Suprapubic skin (tissue), 4 donors: ENCODE data around the gene PPP1R18. TPM values are rescaled to one million over a fixed set of nuclear protein-coding genes. Genes with fewer than 3 reads are reported as not detected.
"Not testable (repeated sequence)": the region's sequence is repeated elsewhere in the genome, so short reads cannot be mapped to it uniquely, and the experiment has no call there.

Experiments
- DNase-seq, 2 donors: peaks; one replicate each; pipeline ENCODE4 v3.0.0-alpha.2; 2019; ENCODE audit warnings: low spot score in 2 of 2
- H3K27ac ChIP-seq: fragments of 200-600 bp; sonication (generic); one replicate; pipeline ENCODE4 v1.5.1; 2019
- H3K27me3 ChIP-seq: fragments of 200-600 bp; sonication (generic); one replicate; pipeline ENCODE4 v1.5.1; 2019
- H3K36me3 ChIP-seq: fragments of 200-600 bp; sonication (generic); one replicate; pipeline ENCODE4 v1.5.1; 2019
- H3K4me1 ChIP-seq: fragments of 200-600 bp; sonication (generic); one replicate; pipeline ENCODE4 v1.5.1; 2019
- H3K4me3 ChIP-seq: fragments of 200-600 bp; sonication (generic); one replicate; pipeline ENCODE4 v1.5.1; 2019; ENCODE audit warnings: mild to moderate bottlenecking
- H3K9me3 ChIP-seq: fragments of 200-600 bp; sonication (generic); one replicate; pipeline ENCODE4 v1.5.1; 2019
- EP300 ChIP-seq: sonication (generic); formaldehyde crosslinking; IDR thresholded peaks from one replicate; pipeline ENCODE4 v1.6.1; 2017; ENCODE audit warnings: antibody characterized with exemption
- POLR2A ChIP-seq, 2 donors: fragments of 450-650 bp; IDR thresholded peaks; one replicate each; pipeline ENCODE4 v1.6.1; 2017; ENCODE audit warnings: antibody characterized with exemption in 2 of 2, mild to moderate bottlenecking in 2 of 2, moderate library complexity in 2 of 2
- POLR2AphosphoS5 ChIP-seq, 3 donors: sonication (generic); formaldehyde crosslinking; IDR thresholded peaks; one replicate each; pipeline ENCODE4 v1.6.1; 2017; ENCODE audit warnings: antibody characterized with exemption in 3 of 3
- WGBS: methylation state at CpG from one replicate; pipeline ENCODE4 v1.1.5; 2018; 5-methylcytosine and 5-hydroxymethylcytosine counted together
- total RNA-seq, 4 donors: library from RNA; depleted of rRNA; stranded (reverse); fragments of >200 nt; gene quantifications; one replicate each; pipeline ENCODE4 v1.1.0, GENCODE V29; 2016
- TF ChIP-seq, protein P1 (sequence below), 2 donors: fragments of 200-600 bp in 1 of 2; fragments of 450-650 bp in 1 of 2; sonication (generic) in 1 of 2; IDR thresholded peaks; one replicate each; pipeline ENCODE4 v1.5.1; 2016 to 2019; ENCODE audit warnings: antibody characterized with exemption in 2 of 2, mild to moderate bottlenecking in 1 of 2, moderate library complexity in 1 of 2

Gene PPP1R18
- total RNA-seq, 4 donors from 2014 or later, result 25.2 to 31.0 (median 29.2) TPM

DNA sequence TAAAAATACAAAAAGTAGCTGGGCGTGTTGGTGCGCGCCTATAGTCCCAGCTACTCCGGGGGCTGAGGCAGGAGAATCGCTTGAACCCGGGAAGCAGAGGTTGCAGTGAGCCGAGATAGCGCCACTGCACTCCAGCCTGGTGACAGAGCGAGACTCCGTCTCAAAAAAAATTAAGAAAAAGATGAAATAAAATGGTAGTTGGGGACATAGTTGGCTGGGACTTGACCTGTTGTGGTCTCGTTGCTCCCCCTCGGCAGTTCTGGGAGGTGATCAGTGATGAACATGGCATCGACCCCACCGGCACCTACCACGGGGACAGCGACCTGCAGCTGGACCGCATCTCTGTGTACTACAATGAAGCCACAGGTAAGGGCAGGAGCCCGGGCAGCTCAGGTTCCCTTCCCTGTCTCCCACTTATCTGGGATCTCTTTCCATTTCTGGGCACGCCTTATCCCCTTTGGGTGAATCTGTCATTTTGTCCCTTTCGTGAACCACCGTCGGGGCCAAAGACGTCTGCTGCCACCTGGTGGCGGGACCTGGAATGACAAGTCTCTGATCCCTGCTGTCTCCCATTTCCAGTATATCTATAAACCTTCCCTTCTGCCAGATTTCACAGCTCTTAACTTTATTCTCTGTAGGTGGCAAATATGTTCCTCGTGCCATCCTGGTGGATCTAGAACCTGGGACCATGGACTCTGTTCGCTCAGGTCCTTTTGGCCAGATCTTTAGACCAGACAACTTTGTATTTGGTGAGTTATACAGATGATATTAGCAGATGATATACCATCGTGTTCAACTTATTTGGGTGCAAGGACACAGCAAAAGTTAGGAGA is 36.1 kb upstream of the PPP1R18 start:
- WGBS, result 6% methylated on average over 27 of the region's 27 CpGs
- H3K4me1 ChIP-seq, result peaks cover 68% of the 10 kb centered on the region

DNA sequence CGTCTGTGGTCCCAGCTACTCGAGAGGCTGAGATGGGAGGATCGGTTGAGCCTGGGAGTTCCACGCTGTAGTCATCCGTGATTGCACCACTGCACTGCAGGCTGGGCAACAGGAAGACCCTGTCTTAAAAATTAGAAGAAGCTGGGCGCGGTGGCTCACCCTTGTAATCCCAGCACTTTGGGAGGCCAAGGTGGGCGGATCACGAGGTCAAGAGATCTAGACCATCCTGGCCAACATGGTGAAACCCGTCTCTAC is 35.5 kb upstream of the PPP1R18 start:
- not testable (repeated sequence) for H3K9me3 ChIP-seq, H3K27me3 ChIP-seq
- peak overlapping the region; percentile 91 for H3K4me3 ChIP-seq
- peak; percentile 87 for DNase-seq
- peaks cover 63% of the 10 kb centered on the region for H3K4me1 ChIP-seq
- H3K27ac ChIP-seq, result peak overlapping the region; percentile 96
- WGBS, result 3% methylated on average over 10 of the region's 10 CpGs
- H3K36me3 ChIP-seq, result peaks cover 39% of the 10 kb centered on the region

More for the DNA sequence above, 36.1 kb upstream of the PPP1R18 start:
- H3K9me3 ChIP-seq, result no peaks in the 10 kb centered on the region
- TF ChIP-seq EP300 (no peak), POLR2AphosphoS5 (IDR thresholded peaks at IDR 0.05) (peak in 2 of 3 donors; percentile 49 to 52), POLR2A (IDR thresholded peaks at IDR 0.05) (no peak)
- TF ChIP-seq, protein P1, sequence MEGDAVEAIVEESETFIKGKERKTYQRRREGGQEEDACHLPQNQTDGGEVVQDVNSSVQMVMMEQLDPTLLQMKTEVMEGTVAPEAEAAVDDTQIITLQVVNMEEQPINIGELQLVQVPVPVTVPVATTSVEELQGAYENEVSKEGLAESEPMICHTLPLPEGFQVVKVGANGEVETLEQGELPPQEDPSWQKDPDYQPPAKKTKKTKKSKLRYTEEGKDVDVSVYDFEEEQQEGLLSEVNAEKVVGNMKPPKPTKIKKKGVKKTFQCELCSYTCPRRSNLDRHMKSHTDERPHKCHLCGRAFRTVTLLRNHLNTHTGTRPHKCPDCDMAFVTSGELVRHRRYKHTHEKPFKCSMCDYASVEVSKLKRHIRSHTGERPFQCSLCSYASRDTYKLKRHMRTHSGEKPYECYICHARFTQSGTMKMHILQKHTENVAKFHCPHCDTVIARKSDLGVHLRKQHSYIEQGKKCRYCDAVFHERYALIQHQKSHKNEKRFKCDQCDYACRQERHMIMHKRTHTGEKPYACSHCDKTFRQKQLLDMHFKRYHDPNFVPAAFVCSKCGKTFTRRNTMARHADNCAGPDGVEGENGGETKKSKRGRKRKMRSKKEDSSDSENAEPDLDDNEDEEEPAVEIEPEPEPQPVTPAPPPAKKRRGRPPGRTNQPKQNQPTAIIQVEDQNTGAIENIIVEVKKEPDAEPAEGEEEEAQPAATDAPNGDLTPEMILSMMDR (IDR thresholded peaks at IDR 0.05), result peak; percentile 91 to 99
- peak overlapping the region; percentile 96 for H3K27ac ChIP-seq
- peaks cover 44% of the 10 kb centered on the region for H3K36me3 ChIP-seq
- no peaks in the 10 kb centered on the region for H3K27me3 ChIP-seq
- DNase-seq, result peak; percentile 91 to 92
- H3K4me3 ChIP-seq, result peak overlapping the region; percentile 91

DNA sequence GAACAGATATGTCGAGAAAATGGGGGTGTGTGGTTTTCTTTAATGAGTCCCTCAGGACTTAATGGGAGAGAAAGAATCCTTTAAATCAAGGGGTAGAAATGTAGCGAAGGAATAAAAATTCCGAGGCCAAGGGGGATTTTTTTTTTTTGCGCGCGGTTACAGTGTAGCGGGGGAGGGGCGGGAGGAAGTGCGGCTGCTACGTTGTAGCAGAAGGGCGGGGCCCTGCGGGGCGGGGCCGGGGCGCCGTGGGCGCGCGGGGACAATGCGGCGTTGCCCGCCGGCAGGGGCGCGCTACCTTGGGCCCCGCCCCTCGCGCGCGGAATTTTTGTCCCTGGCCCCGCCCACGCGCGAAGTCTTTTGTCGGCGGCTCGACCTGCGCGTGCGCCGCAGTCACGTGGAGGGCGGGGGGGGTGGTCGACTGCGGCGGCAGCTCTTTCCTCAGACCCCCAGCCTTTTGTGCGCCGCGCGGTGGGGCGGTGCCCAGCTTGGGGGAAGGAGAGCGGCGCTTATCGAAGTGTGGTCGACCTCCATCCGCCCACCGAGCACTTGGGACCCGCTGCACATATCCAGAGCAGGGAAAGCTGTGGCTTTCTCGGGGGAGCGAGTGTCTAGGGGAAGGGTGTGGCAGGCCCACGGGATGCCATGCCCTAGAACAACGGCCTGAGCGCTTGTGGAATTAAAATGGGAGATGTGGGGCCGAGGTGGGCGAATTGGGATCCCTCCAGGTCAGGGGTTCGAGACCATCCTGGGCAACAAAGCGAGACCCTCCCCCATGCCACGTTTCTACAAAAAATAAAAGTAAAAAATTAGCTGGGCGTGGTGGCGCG is 35.0 kb upstream of the PPP1R18 start:
- Histone ChIP-seq H3K4me1 (peaks cover 67% of the 10 kb centered on the region), H3K36me3 (peaks cover 35% of the 10 kb centered on the region), H3K9me3 (no peaks in the 10 kb centered on the region), H3K27ac (peak overlapping the region; percentile 96), H3K27me3 (no peaks in the 10 kb centered on the region), H3K4me3 (peak overlapping the region; percentile 91)
- DNase-seq, result peak; percentile 92 to 94
- 0% methylated on average over 59 of the region's 71 CpGs for WGBS
- TF ChIP-seq POLR2A (IDR thresholded peaks at IDR 0.05) (peak in 1 of 2 donors; percentile 28), EP300 (no peak), POLR2AphosphoS5 (IDR thresholded peaks at IDR 0.05) (peak in 1 of 3 donors; percentile 55)
- TF ChIP-seq, protein P1 (IDR thresholded peaks at IDR 0.05), result peak in 1 of 2 donors; percentile 76

DNA sequence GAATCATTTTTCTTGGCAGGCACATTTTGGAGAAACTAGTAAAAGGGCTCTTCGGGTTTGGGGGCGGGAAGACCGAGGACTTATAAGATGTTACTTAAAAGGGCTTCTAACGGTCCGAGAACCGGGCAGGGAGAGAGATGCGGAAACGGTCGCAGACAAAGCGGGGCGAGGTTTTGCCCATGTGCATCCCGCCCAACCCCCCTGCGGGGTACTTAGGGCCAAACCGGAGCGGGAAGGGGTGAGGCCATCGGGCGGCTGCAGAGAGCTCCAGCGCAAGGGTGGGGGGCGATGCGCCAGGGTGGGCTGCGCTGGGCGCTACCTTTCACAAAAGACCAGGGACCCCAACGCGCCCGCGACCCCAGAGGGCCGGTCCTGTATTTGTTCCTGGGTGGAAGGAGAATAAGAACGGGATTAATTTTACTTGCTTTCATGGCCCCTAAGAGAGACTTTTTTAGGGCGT is 34.3 kb upstream of the PPP1R18 start:
- peak; percentile 86 to 90 for DNase-seq
- under 1% methylated on average over 29 of the region's 29 CpGs for WGBS
- Histone ChIP-seq H3K4me3 (peak overlapping the region; percentile 91), H3K9me3 (no peaks in the 10 kb centered on the region), H3K27me3 (no peaks in the 10 kb centered on the region), H3K36me3 (peaks cover 29% of the 10 kb centered on the region), H3K4me1 (peaks cover 63% of the 10 kb centered on the region), H3K27ac (peak overlapping the region; percentile 96)
- TF ChIP-seq POLR2AphosphoS5 (IDR thresholded peaks at IDR 0.05) (peak in 1 of 3 donors; percentile 8), POLR2A (IDR thresholded peaks at IDR 0.05) (no peak), EP300 (no peak)
- TF ChIP-seq, protein P1 (IDR thresholded peaks at IDR 0.05), result no peak

DNA sequence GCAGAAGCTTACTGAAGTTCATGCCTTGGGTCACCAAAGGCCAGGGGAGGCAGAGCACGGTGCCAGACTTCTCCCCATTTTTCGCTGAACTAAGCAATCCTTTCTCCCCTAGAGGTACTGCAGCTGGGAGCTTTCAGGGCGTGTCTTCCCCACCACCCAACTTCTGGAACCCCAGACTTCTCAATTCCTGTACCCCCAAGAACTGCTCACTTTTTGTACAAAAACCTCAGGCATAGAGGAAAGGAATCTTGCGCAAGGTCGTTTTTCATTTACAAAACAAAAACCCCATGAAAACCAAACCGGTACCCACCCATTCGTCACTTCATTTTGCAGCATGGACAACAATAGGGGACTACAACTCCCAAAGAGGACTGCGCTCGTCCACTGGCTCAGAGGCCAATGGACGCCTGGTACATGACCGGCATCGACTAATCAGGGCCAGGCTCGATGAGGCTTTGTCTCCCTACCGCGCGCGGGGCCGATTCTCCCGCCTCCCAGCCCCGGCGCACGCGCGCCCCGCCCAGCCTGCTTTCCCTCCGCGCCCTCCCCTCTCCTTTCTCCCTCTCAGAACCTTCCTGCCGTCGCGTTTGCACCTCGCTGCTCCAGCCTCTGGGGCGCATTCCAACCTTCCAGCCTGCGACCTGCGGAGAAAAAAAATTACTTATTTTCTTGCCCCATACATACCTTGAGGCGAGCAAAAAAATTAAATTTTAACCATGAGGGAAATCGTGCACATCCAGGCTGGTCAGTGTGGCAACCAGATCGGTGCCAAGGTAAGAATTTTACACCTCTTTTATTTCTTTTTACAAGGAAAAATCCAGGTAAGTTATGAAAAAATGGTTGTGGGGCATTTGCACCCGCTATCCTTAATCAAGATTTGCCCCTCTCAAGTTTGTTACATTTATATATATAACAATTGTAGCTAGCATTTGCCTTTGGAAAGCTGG is 33.6 kb upstream of the PPP1R18 start, which contains the start of gene TUBB:
TUBB (plus strand) TSS at position 562 of the 947 bp plus-strand sequence; CDS start at position 717, 155 bp downstream.
- H3K4me1 ChIP-seq, result peaks cover 57% of the 10 kb centered on the region
- H3K36me3 ChIP-seq, result peaks cover 24% of the 10 kb centered on the region
- TF ChIP-seq, protein P1 (IDR thresholded peaks at IDR 0.05), result peak in 1 of 2 donors; percentile 21
- TF ChIP-seq POLR2A (IDR thresholded peaks at IDR 0.05) (peak; percentile 26 to 69), POLR2AphosphoS5 (IDR thresholded peaks at IDR 0.05) (peak in 1 of 3 donors; percentile 81), EP300 (no peak)
- peak within 1 kb of the TSS; percentile 96 for H3K27ac ChIP-seq
- DNase-seq, result peak; percentile 97
- H3K4me3 ChIP-seq, result peak within 1 kb of the TSS; percentile 91
- no peaks in the 10 kb centered on the region for H3K27me3 ChIP-seq
- under 1% methylated on average over 36 of the region's 38 CpGs for WGBS
- H3K9me3 ChIP-seq, result no peaks in the 10 kb centered on the region
